KMS-11 (cell line): ENCODE measurements around the gene GRIN2C.

ENCODE experiments used
- H2AFZ ChIP-seq: fragments of 200-600 bp; sonication (generic); 2 replicates; pipeline ENCODE4 v1.6.1; 2016; ENCODE audit warnings: antibody characterized with exemption, mixed run types, low read depth
- H3K27ac ChIP-seq: fragments of 200-600 bp; sonication (generic); 2 replicates; pipeline ENCODE4 v1.6.1; 2016; ENCODE audit warnings: mild to moderate bottlenecking, mixed run types
- H3K27me3 ChIP-seq: fragments of 200-600 bp; sonication (generic); 2 replicates; pipeline ENCODE4 v1.6.1; 2017; ENCODE audit warnings: mild to moderate bottlenecking, low read depth, mixed run types, moderate library complexity; ENCODE audit not compliant: insufficient read depth
- H3K36me3 ChIP-seq: fragments of 200-600 bp; sonication (generic); 2 replicates; pipeline ENCODE4 v1.6.1; 2017; ENCODE audit warnings: mild to moderate bottlenecking, mixed run types; ENCODE audit not compliant: insufficient read depth
- H3K4me1 ChIP-seq: fragments of 200-600 bp; sonication (generic); 2 replicates; pipeline ENCODE4 v1.6.1; 2016; ENCODE audit warnings: mild to moderate bottlenecking, low read depth, mixed run types; ENCODE audit not compliant: poor library complexity, severe bottlenecking
- H3K4me2 ChIP-seq: fragments of 200-600 bp; sonication (generic); 2 replicates; pipeline ENCODE4 v1.7.0; 2016; ENCODE audit warnings: mild to moderate bottlenecking, mixed run types
- H3K4me3 ChIP-seq: fragments of 200-600 bp; sonication (generic); IDR thresholded peaks from 2 replicates; pipeline ENCODE4 v1.6.1; 2017; ENCODE audit warnings: low read depth, low read length, mixed read lengths; ENCODE audit not compliant: insufficient read depth
- H3K79me2 ChIP-seq: fragments of 200-600 bp; sonication (generic); 2 replicates; pipeline ENCODE4 v1.6.1; 2016; ENCODE audit warnings: low read depth, mixed run types; ENCODE audit not compliant: insufficient read depth
- H3K9ac ChIP-seq: fragments of 200-600 bp; sonication (generic); 2 replicates; pipeline ENCODE4 v1.6.1; 2016; ENCODE audit warnings: mild to moderate bottlenecking, mixed run types
- H4K20me1 ChIP-seq: fragments of 200-600 bp; sonication (generic); 2 replicates; pipeline ENCODE4 v1.6.1; 2016; ENCODE audit warnings: mild to moderate bottlenecking, mixed run types; ENCODE audit not compliant: insufficient read depth
- TF ChIP-seq, protein P1 (sequence below): fragments of 200-600 bp; sonication (generic); conservative IDR thresholded peaks from 2 replicates; pipeline ENCODE4 v1.6.1; 2017; ENCODE audit warnings: low read depth, mild to moderate bottlenecking, antibody characterized with exemption, low read length, moderate library complexity, mixed read lengths

Gene GRIN2C

GRCh38 chr17:74824961-74825627 lies 34.6 kb downstream of the GRIN2C start:
- no peak overlapping the region for H3K27ac ChIP-seq
- no peak overlapping the region for H3K4me2 ChIP-seq
- no peaks in the 10 kb centered on the region for H3K36me3 ChIP-seq

DNA sequence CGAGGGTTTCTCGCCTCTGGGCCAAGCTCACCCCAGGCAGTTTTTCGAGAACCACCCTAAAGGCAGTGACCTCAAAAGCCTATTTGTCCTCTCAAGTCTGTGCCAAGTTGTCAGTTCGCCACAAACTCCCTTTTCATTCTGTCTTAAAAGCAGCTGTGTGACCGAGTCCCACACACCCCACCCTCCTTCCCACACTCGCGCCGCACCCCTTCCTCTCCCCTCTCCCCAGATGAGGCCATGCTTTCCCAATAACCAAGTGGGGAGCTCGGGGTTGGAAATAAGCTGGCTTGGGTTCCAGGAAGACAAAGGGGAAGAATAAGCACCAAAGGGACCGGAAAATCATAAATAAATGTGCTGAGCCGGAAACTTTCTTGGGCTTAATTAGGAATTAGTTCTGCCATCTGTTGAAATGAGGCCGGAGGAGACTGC lies 36.7 kb downstream of the GRIN2C start:
- Histone ChIP-seq H3K4me1 (no peaks in the 10 kb centered on the region), H3K4me2 (no peak overlapping the region), H3K4me3 (no peak overlapping the region), H3K9ac (no peak overlapping the region), H3K79me2 (no peaks in the 10 kb centered on the region), H3K27me3 (no peaks in the 10 kb centered on the region), H3K36me3 (no peaks in the 10 kb centered on the region), H4K20me1 (no peaks in the 10 kb centered on the region), H2AFZ (no peak overlapping the region), H3K27ac (no peak overlapping the region)
- TF ChIP-seq, protein P1, sequence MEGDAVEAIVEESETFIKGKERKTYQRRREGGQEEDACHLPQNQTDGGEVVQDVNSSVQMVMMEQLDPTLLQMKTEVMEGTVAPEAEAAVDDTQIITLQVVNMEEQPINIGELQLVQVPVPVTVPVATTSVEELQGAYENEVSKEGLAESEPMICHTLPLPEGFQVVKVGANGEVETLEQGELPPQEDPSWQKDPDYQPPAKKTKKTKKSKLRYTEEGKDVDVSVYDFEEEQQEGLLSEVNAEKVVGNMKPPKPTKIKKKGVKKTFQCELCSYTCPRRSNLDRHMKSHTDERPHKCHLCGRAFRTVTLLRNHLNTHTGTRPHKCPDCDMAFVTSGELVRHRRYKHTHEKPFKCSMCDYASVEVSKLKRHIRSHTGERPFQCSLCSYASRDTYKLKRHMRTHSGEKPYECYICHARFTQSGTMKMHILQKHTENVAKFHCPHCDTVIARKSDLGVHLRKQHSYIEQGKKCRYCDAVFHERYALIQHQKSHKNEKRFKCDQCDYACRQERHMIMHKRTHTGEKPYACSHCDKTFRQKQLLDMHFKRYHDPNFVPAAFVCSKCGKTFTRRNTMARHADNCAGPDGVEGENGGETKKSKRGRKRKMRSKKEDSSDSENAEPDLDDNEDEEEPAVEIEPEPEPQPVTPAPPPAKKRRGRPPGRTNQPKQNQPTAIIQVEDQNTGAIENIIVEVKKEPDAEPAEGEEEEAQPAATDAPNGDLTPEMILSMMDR, result no peak

More at GRCh38 chr17:74824961-74825627, 34.6 kb downstream of the GRIN2C start:
- H4K20me1 ChIP-seq, result no peaks in the 10 kb centered on the region
- no peaks in the 10 kb centered on the region for H3K4me1 ChIP-seq
- no peak overlapping the region for H2AFZ ChIP-seq
- TF ChIP-seq, protein P1, result no peak
- H3K27me3 ChIP-seq, result no peaks in the 10 kb centered on the region
- no peak overlapping the region for H3K9ac ChIP-seq
- no peak overlapping the region for H3K4me3 ChIP-seq
- H3K79me2 ChIP-seq, result no peaks in the 10 kb centered on the region

DNA sequence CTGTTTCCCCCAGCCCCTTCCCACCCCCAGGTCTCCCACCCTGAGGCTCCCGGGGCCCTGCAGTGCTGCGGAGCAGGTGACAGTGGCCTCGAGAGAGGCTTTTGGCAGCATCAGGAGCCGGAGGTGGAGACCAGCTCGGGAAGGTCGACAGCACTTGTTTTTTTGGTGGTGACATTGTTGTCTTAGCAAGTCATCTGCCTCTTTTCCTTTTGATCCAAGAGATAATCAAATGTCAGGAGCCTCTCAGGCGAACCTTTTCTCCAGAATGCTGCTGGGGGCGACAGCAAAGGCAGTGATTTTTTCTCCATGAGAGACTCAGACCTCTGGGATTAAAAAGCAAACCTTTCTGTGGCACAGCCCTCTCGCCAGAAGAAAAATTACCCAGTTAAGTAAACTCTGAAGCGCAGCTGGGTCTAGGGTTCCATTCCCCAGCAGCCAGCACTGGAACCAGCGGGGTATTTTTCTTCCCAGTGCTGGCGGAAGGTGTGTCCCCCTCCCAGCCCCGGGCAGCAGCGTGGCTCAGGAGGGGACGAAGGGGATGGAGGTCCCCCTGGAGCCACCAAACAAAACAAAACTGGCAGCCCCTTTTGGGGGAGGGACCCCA lies 37.2 kb downstream of the GRIN2C start:
- TF ChIP-seq, protein P1, result no peak
- no peak overlapping the region for H3K4me3 ChIP-seq
- H3K79me2 ChIP-seq, result no peaks in the 10 kb centered on the region
- no peaks in the 10 kb centered on the region for H3K4me1 ChIP-seq
- no peaks in the 10 kb centered on the region for H3K36me3 ChIP-seq
- no peaks in the 10 kb centered on the region for H4K20me1 ChIP-seq
- no peak overlapping the region for H3K9ac ChIP-seq
- H2AFZ ChIP-seq, result no peak overlapping the region
- no peak overlapping the region for H3K27ac ChIP-seq
- no peak overlapping the region for H3K4me2 ChIP-seq
- H3K27me3 ChIP-seq, result no peaks in the 10 kb centered on the region

DNA sequence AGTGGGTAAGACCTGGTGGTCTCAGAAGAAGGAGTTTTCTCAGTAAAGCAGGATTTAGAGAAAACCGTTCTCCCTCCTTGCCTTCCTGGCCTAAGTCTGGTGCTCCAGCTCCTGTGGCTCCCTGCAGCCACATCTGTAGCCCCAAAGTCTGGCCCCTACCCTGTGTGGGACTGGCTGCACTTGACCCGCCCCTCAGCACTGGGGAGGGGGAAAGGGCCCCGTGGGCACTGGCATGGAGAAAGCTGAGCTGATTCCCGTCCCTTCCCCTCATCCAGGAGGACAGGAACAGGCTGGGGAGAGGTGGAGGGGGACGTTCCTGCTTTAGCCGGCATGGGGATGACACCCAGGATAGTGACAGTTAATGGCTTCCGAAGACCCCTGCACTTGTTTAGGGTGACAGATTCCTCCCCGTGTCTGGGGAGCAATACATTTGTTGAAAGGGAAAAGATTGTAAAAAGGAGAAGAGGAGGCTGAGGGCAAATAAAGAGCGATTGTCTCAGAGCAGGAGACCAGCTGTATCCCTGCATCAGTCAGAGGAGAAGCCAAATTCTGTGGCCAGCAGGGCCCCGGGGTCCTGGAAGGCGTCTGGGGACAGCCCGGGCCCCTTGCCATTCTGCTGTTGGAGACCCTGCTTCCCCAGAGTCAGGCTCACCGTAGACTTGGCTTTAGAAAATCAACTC lies 37.9 kb downstream of the GRIN2C start:
- H3K4me3 ChIP-seq, result no peak overlapping the region

More for the DNA sequence above, 37.9 kb downstream of the GRIN2C start:
- no peaks in the 10 kb centered on the region for H3K4me1 ChIP-seq
- TF ChIP-seq, protein P1, result no peak
- no peak overlapping the region for H3K9ac ChIP-seq
- no peak overlapping the region for H3K4me2 ChIP-seq
- H2AFZ ChIP-seq, result no peak overlapping the region
- H3K27me3 ChIP-seq, result no peaks in the 10 kb centered on the region
- H3K79me2 ChIP-seq, result no peaks in the 10 kb centered on the region
- H4K20me1 ChIP-seq, result no peaks in the 10 kb centered on the region
- no peak overlapping the region for H3K27ac ChIP-seq
- H3K36me3 ChIP-seq, result no peaks in the 10 kb centered on the region
